Activated effector memory CD4-positive, alpha-beta T cell treated with anti-CD3 and anti-CD28 coated beads, Interleukin-2, amount 50 U/mL, for 16 hours (primary cell): Measurements from ENCODE around the gene SLC4A2.

Experiments
- DNase-seq: peaks from one replicate; pipeline ENCODE4 v3.0.0-alpha.2; 2020

Gene SLC4A2

DNA sequence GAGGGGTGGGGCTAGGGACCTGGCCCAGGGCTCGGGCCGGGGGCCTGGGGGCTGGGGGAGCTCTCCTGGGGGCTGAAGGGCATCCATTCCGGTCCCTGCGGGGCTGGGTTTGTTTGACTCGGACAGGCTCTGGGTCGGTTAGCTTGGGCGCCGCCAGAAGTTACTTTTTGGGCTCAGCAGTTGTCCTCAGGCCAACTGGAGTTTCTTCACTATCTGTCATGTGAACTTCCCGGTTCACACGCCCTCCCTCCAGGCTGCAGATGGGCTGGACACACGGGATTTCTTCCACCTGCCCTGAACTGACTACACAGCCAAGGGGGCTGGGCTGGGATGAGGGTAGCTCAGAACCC is 3.8 kb downstream of the SLC4A2 start:
- no peak for DNase-seq

DNA sequence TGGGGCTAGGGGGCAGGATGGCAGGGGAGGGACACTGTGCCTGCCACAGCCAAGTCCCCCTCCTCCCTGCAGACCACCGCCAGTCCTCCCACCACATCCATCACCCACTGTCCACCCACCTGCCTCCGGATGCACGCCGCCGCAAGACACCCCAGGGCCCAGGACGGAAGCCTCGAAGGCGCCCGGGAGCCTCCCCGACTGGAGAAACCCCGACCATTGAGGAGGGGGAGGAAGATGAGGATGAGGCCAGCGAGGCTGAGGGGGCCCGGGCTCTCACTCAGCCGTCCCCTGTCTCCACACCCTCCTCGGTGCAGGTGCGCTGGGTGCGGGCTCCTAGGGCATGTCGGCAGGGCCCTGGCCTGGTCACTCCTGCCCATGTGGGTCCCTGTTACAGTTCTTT is 5.1 kb downstream of the SLC4A2 start:
- no peak for DNase-seq

DNA sequence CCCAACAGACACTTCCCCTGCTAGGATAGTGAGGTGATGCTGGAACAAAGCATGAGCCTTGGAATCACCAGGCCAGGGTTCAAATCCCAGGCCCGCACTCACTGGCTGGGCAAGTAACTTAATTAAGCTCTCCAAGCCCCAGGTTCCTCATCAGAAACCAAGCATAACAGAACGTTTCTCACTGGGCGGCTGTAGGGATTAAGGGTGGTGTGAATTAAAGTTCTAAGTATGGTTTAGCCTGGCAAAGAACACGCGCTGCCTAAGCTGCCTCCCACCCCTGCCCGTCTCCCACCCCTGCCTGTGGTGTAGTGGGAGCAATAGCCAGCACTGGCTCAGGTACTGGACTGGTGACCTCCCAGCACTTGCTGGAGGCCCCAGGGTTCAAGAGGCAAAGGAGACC is 5.6 kb downstream of the SLC4A2 start:
- no peak for DNase-seq

DNA sequence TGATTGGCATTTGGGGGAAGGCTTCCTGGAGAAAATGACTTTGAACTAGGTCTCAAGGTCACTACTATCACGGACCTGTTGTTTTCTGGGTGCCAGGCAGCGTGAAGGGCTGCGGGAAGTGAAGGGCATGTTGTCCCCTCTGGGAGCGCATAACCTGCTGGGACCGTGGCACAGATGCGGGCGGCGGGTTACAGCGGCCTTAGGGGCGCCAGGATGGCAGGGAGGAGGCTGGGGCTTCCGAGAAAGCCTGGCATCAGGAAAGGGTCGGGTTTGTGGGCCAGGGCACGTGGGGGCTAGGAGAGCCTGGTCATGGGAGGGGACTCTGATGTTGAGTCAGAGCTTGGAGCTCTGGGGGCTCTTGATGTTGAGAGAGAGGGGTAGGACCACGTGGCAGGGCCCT is 6.1 kb downstream of the SLC4A2 start:
- no peak for DNase-seq

DNA sequence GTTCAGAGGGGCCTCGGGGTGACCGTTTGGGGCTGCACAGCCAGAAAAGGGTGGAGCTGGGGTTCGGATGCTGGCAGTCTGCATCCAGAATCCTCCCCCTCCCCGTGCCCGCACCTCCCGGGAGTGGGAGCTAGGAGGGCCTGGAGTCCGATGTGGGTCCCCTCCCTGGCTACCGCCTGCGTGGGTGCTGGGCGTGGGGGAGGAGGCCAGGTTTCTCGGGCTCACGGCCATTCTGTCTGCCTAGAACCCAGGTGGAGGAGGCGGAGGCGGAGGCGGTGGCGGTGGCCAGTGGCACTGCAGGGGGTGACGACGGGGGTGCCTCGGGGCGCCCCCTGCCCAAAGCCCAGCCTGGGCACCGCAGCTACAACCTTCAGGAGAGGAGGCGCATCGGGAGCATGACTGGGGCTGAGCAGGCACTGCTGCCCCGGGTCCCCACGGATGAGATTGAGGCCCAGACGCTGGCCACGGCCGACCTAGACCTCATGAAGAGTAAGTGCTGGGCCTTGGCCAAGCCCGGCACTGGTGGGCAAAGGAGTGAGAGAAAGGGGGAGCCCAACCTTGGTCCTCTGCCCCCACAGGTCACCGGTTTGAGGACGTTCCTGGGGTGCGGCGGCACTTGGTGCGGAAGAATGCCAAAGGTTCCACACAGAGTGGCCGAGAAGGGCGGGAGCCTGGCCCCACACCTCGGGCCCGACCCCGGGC is 7.0 kb downstream of the SLC4A2 start:
- DNase-seq, result no peak

DNA sequence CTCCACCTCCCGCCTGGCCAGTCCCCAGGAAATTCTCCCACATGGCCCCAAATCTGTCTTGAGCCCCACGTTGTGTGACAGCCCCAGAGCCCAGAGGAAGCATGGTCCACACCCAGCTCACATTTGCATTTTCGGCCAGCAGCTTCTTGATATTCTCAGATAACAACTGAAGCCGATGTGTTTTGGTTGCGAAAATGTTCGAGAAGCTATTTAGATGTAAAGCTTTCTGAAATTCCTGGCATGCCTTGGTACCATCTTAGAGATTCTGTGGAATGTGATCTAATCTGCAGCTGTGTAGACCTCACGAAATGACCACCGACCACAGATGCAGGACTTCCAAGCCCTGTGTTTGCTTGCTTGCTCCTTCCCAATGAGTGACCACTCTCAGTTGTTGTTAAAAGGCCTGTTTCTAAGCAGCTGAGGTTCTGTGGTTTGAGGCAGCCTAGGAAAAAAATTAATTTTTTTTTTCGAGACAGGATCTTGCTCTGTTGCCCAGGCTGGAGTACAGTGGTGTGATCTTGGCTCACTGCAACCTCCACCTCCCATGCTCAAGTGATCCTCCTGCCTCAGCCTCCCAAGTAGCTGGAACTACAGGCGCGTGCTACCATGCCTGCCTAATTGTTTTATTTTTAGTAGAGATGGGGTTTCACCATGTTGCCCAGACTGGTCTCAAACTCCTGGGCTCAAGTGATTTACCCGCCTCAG is 8.8 kb downstream of the SLC4A2 start:
- DNase-seq, result no peak

DNA sequence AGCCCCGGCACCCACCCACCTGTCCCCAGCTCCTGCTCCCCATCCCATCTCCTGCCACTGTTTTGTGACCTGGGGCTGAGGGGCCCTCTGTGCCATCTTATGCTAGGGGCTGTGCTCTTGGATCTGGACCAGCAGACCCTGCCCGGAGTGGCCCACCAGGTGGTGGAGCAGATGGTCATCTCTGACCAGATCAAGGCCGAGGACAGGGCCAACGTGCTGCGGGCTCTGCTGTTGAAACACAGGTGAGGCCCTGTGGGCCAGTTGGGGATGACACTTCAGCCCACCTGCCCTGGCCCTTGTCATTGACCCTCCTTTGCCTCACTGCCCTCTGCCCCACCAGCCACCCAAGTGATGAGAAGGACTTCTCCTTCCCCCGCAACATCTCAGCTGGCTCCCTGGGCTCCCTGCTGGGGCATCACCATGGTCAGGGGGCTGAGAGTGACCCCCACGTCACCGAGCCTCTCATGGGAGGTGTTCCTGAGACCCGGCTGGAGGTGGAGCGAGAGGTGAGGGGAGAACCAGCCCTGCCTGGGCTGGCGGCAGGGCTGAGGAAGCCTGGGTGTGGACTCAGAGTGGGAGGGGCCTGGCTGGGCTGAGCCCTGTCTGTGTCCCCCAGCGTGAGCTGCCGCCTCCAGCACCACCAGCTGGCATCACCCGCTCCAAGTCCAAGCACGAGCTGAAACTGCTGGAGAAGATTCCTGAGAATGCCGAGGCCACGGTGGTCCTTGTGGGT is 10.6 kb downstream of the SLC4A2 start:
- no peak for DNase-seq

DNA sequence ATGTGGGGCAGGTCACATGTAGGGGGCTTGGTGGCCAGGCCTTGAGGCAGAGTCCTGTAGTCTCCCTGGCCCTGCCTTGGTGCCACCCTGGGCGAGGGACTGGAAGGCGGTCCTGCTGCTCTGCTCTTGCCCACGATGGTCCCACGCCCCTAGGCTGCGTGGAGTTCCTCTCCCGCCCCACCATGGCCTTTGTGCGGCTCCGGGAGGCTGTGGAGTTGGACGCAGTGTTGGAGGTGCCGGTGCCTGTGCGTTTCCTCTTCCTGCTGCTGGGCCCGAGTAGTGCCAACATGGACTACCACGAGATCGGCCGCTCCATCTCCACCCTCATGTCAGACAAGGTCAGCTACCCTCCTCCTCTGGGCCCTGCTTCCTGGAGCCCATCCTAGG is 11.2 kb downstream of the SLC4A2 start:
- no peak for DNase-seq

DNA sequence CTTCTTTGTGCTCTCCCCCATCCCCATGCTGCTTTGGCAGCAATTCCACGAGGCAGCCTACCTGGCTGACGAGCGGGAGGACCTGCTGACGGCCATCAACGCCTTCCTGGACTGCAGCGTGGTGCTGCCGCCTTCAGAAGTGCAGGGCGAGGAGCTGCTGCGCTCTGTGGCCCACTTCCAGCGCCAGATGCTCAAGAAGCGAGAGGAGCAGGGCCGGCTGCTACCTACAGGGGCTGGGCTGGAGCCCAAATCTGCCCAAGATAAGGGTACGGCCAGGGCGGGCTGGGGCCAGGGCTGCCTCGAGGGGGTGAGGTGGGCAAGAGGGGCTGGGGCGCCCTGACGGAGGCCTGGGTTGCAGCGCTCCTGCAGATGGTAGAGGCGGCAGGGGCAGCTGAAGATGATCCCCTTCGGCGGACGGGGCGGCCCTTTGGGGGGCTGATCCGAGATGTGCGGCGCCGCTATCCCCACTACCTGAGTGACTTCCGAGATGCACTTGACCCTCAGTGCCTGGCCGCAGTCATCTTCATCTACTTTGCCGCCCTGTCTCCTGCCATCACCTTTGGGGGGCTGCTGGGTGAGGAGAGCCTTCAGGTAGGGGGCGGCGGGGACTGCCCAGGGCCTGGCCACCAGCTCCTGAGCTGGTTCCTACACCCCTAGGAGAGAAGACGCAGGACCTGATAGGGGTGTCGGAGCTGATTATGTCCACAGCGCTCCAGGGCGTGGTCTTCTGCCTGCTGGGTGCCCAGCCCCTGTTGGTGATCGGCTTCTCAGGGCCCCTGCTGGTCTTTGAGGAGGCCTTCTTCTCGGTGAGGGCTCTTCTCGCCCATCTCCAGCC is 11.9 kb downstream of the SLC4A2 start:
- DNase-seq, result no peak

DNA sequence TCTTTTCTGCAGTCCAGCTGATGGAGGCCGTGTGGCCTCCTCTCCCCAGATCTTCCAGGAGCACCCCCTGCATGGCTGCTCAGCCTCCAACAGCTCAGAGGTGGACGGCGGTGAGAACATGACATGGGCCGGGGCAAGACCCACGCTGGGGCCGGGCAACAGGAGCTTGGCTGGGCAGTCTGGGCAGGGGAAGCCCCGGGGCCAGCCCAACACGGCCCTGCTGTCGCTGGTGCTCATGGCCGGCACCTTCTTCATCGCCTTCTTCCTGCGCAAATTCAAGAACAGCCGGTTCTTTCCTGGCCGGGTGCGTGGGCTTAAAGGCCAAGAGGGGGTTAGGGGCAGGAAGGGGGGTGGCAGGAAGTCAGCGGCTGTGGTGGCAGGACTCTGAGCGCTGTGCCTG is 14.6 kb downstream of the SLC4A2 start:
- no peak for DNase-seq

DNA sequence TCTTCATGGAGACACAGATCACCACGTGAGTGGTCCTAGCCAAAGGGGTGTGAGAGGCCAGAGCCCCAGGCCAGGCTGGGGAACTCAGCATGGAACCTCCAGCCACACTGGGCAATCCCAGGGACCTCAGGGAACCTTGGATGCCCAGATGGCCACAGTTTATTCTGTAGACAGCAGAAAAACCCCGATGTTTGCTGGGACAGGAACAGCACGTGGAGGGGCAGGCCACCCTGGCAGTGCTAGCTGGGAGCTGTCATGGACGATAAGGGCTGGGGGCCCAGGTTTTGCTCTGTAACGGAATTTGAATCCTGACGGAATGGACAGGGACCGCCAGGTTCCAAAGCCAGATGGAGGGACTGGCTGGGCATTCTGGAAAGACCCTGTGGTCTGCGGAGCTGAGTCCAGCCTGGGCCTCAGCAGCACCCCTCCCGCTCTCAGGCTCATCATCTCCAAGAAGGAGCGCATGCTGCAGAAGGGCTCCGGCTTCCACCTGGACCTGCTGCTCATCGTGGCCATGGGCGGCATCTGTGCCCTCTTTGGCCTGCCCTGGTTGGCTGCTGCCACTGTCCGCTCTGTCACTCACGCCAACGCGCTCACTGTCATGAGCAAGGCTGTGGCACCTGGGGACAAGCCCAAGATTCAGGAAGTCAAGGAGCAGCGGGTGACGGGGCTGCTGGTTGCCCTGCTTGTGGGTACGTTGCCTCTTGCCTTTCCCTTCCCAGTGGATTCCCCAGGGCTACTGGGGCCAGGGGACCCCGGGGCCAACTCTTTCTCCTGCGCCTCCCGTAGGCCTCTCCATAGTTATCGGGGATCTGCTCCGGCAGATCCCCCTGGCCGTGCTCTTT is 15.7 kb downstream of the SLC4A2 start:
- DNase-seq, result no peak

DNA sequence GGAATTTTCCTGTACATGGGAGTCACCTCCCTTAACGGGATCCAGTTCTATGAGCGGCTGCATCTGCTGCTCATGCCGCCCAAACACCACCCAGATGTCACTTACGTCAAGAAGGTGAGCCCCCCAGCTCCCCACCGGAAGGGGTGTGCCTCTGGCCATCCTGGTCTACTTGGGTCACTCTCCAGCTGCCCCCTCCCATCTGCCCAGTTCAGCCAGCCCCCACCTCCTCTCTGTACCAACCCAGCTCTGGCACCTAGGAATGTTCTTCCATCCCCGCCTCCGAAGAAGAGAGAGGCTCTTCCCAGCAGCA is 16.2 kb downstream of the SLC4A2 start:
- no peak for DNase-seq

DNA sequence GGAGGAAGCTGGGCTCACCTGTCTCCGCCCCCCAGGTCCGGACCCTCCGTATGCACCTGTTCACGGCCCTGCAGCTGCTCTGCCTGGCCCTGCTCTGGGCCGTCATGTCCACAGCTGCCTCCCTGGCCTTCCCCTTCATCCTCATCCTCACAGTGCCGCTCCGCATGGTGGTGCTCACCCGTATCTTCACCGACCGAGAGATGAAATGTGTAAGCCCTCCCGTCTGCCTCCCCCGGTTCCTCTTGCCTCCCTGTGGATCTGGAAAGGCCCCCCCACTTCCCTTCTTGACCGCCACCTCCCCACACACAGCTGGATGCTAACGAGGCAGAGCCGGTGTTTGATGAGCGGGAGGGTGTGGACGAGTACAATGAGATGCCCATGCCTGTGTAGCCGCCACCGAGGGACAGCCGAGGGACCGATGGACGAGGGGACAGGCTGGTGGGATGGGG is 16.6 kb downstream of the SLC4A2 start:
- no peak for DNase-seq

DNA sequence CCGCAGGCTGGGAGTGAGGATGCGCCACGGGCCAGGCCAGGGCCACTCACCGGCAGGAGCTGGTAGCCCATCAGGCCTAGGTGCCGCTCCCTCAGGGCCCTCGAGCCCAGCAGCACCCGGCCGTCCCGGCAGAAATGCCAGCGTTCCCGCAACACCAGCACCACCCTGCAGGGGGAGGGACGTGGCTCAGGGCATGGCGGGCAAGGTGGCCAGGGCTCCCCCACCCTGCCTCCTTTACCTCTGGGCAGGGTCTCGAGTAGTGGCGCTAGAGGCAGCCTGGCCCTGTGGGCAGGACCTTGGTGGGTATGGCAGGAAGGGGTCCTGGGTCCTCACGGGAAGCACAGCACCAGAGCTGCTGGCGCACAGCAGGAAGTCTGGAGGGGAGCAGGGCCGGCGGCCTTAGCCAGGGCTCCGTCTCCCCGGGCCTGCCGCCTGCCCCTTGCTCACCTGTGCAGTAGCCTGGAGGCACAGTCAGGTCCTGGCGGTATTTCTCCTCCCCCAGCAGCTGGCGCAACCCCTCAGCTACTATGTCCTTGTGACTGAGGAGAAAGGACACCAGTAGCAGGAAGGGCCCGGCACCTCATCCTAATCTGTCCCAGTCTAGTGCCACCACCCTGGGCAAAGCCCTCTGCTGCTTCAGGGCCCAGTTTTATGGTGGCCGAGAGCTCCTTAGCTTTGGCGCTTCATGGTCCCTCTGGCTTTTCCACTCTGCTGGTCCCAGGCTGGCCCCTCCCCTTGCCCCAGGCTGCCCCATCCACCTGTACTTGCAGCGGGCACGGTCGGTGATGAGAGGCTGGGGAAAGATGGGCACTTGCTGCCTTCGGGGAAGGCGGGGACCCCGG is 17.7 kb downstream of the SLC4A2 start:
- DNase-seq, result peak; percentile 68

DNA sequence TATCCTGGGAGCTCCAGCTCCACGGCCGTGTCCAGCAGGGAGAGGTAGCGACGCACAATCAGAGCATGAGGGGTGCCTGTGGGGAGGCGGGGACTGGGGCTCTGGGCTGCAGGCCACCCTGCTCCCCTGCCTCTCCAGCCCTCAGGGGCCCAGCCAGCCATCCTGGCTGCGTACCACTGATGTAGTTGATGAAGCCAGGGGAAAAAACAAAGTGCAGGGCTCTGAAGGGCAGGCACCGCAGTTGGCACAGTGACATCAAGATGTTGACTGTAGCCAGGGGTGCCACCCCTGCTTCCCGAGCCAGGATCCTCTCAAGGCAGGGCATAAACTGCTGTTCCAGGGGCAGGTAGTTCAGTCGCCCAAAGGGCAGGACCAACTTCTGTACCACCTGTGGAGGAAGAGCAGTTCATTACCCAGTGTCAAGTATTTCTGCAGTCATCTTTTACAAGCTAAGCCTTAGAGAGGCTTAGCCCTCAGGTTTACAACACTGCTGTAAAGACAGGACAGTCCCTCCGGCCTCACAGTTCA is 18.4 kb downstream of the SLC4A2 start:
- DNase-seq, result no peak

DNA sequence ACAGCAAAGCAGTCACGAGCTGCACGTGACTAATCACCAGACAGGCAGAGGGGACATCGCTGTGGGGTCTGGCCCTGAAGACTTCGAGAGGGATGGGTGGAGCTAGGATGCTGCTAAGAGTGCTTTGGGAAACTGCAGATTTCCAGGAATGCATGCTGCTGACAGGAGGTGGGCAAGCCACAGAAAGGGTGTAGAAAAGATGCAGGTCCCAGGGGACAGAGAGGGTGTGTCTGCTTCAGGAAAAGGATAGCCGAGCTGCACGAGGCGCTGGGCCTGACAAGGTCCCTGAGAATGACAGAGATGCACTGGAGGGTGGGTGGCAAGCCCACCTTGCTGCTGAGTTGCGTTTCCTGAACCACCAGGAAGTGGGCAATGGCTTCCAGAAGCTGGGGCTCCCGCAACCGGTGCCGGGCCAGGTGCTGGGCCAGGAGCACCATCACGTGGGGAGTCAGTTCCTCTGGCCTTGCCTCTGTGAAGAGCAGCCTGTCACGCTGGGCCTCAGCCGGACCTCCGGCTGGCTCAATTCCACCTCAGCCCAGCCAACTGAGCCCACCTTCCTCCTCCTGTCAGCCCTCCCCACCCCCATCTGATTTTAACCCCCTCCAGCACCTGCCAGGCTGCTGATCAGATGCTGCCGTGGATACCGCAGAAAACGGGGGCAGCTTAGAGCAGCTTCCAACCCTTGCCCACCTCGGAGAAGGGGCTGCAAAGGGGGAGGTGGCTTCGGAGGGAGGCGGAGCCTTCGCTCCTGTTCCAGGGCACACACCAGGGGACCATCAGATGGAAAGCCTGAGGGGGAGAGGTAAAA is 19.0 kb downstream of the SLC4A2 start:
- DNase-seq, result no peak

DNA sequence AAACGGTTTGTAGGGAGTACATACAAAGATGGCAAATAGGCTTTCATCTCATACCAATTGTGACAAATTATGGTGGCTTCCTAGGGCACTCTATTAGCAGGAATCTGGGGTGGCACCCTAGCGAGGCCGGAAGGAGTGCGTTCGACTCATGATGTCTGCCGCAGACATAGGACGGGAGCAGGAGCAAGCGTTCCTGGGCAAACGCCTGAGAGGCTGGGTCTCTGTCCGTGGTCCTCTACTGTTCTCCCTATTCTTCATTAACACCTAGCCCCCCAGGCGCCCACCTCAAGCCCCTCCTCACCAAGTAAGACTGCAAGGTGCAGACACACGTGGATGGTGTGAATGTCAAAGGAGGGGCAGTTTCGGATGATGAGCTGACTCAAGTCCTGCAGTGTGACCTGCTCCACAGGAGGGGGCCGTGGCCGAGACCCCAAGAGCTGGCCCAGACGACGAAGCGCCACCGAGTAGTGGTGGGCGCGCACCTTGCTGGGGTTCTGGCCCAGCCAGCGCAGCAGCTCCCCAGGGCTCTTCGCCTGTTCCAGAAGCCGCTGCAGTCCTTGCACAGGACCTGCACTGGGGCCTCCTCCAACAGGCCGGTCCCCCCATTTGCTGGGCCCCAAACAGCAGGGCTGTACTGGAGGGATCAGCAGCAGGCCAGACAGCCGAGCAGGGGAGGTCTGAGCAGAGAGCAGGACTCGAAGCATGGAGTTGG is 20.0 kb downstream of the SLC4A2 start:
- no peak for DNase-seq

DNA sequence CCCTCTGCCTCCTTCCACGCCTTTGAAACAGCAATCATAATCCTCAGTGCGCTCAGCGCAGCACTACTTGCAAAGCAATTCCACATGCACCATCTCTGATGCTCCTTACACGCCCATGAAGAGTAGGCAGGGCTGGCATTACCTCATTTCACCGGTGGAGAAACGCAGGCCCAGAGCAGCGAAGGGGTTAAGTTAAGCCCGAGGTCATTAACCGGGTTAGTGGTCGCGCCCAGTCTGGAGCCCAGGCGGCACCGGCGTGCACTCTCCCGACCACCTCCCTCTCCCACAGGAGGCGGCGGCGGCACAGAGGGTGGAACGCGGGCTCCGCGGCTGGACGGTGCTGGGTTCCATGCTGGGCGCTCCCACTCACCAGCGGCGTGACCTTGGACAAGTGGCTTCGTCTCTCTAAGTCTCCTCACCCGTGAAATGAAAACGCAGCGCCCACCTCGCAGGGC is 20.7 kb downstream of the SLC4A2 start:
- DNase-seq, result no peak

DNA sequence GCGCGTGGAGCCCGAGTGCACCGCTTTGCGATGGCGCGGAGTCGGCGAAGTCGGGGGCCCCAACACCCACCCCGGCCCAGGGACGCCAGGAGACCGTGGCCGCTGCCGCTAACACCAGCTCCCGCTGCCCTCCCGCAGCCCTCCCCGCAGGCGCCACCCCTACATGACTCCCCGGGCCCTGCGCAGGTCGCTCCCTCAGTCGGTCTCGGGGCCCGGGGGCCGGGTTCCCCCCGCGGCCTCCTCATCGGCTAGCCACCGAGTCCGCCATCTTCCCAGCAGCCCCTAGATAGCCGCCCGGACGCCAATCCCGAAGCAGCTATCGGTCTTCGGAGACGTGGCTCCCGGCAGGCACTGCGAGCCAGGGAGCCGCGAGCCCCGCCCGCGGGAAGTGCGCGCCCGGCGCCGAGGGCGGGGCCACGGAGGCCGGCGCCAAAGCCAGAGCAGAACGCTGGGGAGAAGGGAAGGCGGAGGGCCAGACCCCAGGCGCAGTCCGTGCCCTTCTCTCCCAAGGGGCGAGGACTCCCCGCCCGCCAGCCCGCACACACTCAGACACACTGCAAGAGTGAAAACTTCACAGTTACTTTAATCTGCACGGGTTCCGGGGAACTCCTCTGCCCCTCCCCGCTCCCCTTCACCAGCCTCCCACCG is 21.3 kb downstream of the SLC4A2 start, which contains the start of gene FASTK:
FASTK (minus strand) TSS at position 288 of the 648 bp plus-strand sequence; CDS start at position 245, 43 bp downstream.
- peak; percentile 96 for DNase-seq
